Stimulated activated CD4-positive, alpha-beta T cell treated with anti-CD3 and anti-CD28 coated beads, Interleukin-12 subunit alpha, Interleukin-12 subunit beta, amount 100 ng/mL, for 4 hours (primary cell): ENCODE data around the gene AHCYL2.
"Not testable (repeated sequence)": the region's sequence is repeated elsewhere in the genome, so short reads cannot be mapped to it uniquely, and the experiment has no call there.

Experiments used
- DNase-seq: peaks from one replicate; pipeline ENCODE4 v3.0.0-alpha.2; 2020

AHCYL2 gene

GRCh38 chr7:129458171-129458570 is 233.3 kb downstream of the AHCYL2 start:
- DNase-seq = no peak

- no peak for DNase-seq
Observed at GRCh38 chr7:129461809-129462208, 237.0 kb downstream of the AHCYL2 start.

GRCh38 chr7:129462420-129462819 is 237.6 kb downstream of the AHCYL2 start:
- no peak for DNase-seq

- no peak for DNase-seq
Observed at GRCh38 chr7:129464194-129464593, 239.4 kb downstream of the AHCYL2 start.

GRCh38 chr7:129465080-129465479 is 240.2 kb downstream of the AHCYL2 start:
- no peak for DNase-seq

GRCh38 chr7:129466796-129467195 is 242.0 kb downstream of the AHCYL2 start:
- DNase-seq = no peak

GRCh38 chr7:129468087-129468486 is 243.3 kb downstream of the AHCYL2 start:
- no peak for DNase-seq

GRCh38 chr7:129468547-129468946 is 243.7 kb downstream of the AHCYL2 start:
- no peak for DNase-seq

GRCh38 chr7:129469930-129470329 is 245.1 kb downstream of the AHCYL2 start:
- no peak for DNase-seq

- DNase-seq = no peak
Observed at GRCh38 chr7:129470411-129470810, 245.6 kb downstream of the AHCYL2 start.

- no peak for DNase-seq
Observed at GRCh38 chr7:129471402-129471827, 246.6 kb downstream of the AHCYL2 start.

GRCh38 chr7:129475931-129476330 is 251.1 kb downstream of the AHCYL2 start:
- not testable (repeated sequence) for DNase-seq

- DNase-seq = not testable (repeated sequence)
Observed at GRCh38 chr7:129476398-129476797, 251.6 kb downstream of the AHCYL2 start.
